Hypothalamus (tissue), 51 donors: ENCODE measurements around the gene KCTD6.

Experiments
- DNase-seq, 51 donors: peaks; one replicate each; lab custom pipeline; 2025; lab: John Stamatoyannopoulos, UW

KCTD6 gene

GRCh38 chr3:58540176-58540858 lies 48.4 kb downstream of the KCTD6 start:
- DNase-seq: no peak

- DNase-seq: no peak
Measured at GRCh38 chr3:58544541-58544940, 52.6 kb downstream of the KCTD6 start.

GRCh38 chr3:58551636-58552180 lies 59.8 kb downstream of the KCTD6 start:
- no peak for DNase-seq
